H1 (cell line): ENCODE data around the gene METRNL. TPM values are rescaled to one million over a fixed set of nuclear protein-coding genes. Genes with fewer than 3 reads are reported as not detected.

Source experiments
- CTCF ChIA-PET: fragments of 300-600 bp; sonication (Branson Sonifier 250); formaldehyde crosslinking; loops from one replicate; lab custom pipeline; 2021; ENCODE audit not compliant: partially characterized antibody; lab: Charles Lee
- POLR2A ChIA-PET: fragments of 300-600 bp; sonication (Branson Sonifier 250); formaldehyde crosslinking; loops from one replicate; lab custom pipeline; 2021; ENCODE audit warnings: inconsistent platforms; ENCODE audit not compliant: partially characterized antibody; lab: Charles Lee
- DNase-seq, 2 experiments: peaks; one replicate each; pipeline versions ENCODE4 v3.0.0 to v3.0.0-alpha.2; 2010 to 2022; ENCODE audit warnings: low spot score in 2 of 2, low read depth in 1 of 2, mixed read lengths in 1 of 2
- FAIRE-seq: peaks from 2 replicates; lab custom pipeline; 2011; peaks lifted over from hg19 to GRCh38; lab: Jason Lieb, UNC
- H2AFZ ChIP-seq: 2 replicates; pipeline ENCODE4 v1.8.1; 2012; ENCODE audit warnings: low read length, inconsistent platforms
- H2AK5ac ChIP-seq: 2 replicates; pipeline ENCODE4 v1.6.1; 2013; ENCODE audit warnings: low read depth, low read length
- H2BK120ac ChIP-seq: replicated peaks from 2 replicates; pipeline ENCODE3; 2013; ENCODE audit warnings: low read depth, low read length, inconsistent platforms
- H2BK12ac ChIP-seq: 2 replicates; pipeline ENCODE4 v1.6.1; 2013; ENCODE audit warnings: low read depth, low read length
- H2BK15ac ChIP-seq: 2 replicates; pipeline ENCODE4 v1.6.1; 2013; ENCODE audit warnings: low read length
- H2BK20ac ChIP-seq: 2 replicates; pipeline ENCODE4 v1.6.1; 2013; ENCODE audit warnings: low read length
- H2BK5ac ChIP-seq: 2 replicates; pipeline ENCODE4 v1.6.1; 2013; ENCODE audit warnings: low read depth, low read length
- H3K14ac ChIP-seq: 2 replicates; pipeline ENCODE4 v1.6.1; 2013; ENCODE audit warnings: inconsistent platforms; ENCODE audit not compliant: insufficient read length
- H3K18ac ChIP-seq: 2 replicates; pipeline ENCODE4 v1.6.1; 2013; ENCODE audit warnings: low read length; ENCODE audit errors: extremely low read depth
- H3K23ac ChIP-seq: 2 replicates; pipeline ENCODE4 v1.6.1; 2013; ENCODE audit warnings: inconsistent platforms; ENCODE audit not compliant: insufficient read length
- H3K23me2 ChIP-seq: 2 replicates; pipeline ENCODE4 v1.6.1; 2013; ENCODE audit warnings: low read depth, low read length
- H3K27ac ChIP-seq: 2 replicates; pipeline ENCODE4 v1.6.1; 2011; ENCODE audit warnings: low read depth, low read length, inconsistent platforms
- H3K27me3 ChIP-seq, 4 experiments: replicated peaks in 1 of 4; 1 replicate in 1 of 4; 2 replicates in 3 of 4; pipeline versions ENCODE4 v1.6.1 to v1.8.1; 2011 to 2013; ENCODE audit warnings: low read length in 3 of 4, mild to moderate bottlenecking in 3 of 4, inconsistent platforms in 2 of 4, mixed read lengths in 2 of 4, moderate library complexity in 1 of 4; ENCODE audit not compliant: control insufficient read depth in 3 of 4, insufficient read depth in 3 of 4; ENCODE audit errors: extremely low read depth in 1 of 4
- H3K36me3 ChIP-seq, 4 experiments: 2 replicates each; pipeline versions ENCODE4 v1.6.1 to v1.8.1; 2011 to 2013; ENCODE audit warnings: mild to moderate bottlenecking in 4 of 4, low read length in 3 of 4, moderate library complexity in 2 of 4, control low read depth in 1 of 4, inconsistent platforms in 1 of 4; ENCODE audit not compliant: insufficient read depth in 4 of 4, control insufficient read depth in 2 of 4
- H3K4ac ChIP-seq: replicated peaks from 2 replicates; pipeline ENCODE3; 2013; ENCODE audit warnings: low read length, low read depth, mixed read lengths, inconsistent platforms; ENCODE audit not compliant: insufficient read length
- H3K4me1 ChIP-seq, 4 experiments: replicated peaks in 1 of 4; 1 replicate in 1 of 4; 2 replicates in 3 of 4; pipeline versions ENCODE4 v1.6.1 to v1.8.1; 2011 to 2013; ENCODE audit warnings: low read length in 3 of 4, inconsistent platforms in 2 of 4, mixed read lengths in 1 of 4; ENCODE audit not compliant: insufficient read depth in 4 of 4, control insufficient read depth in 3 of 4
- H3K4me2 ChIP-seq, 2 experiments: 2 replicates each; pipeline versions ENCODE4 v1.6.1 to v1.8.1; 2011 to 2013; ENCODE audit warnings: low read depth in 2 of 2, low read length in 2 of 2, control low read depth in 1 of 2, inconsistent platforms in 1 of 2, mild to moderate bottlenecking in 1 of 2; ENCODE audit not compliant: insufficient read depth in 1 of 2
- H3K4me3 ChIP-seq, 4 experiments: fragments of 200-600, 300-600 bp in 1 of 4; sonication (generic), shearing (Covaris generic), sonication (Bioruptor Twin) in 1 of 4; 2 replicates each; pipeline versions ENCODE4 v1.5.1 to v1.8.1; 2011 to 2016; ENCODE audit warnings: low read length in 4 of 4, low read depth in 3 of 4, control low read depth in 2 of 4, inconsistent platforms in 2 of 4, mild to moderate bottlenecking in 2 of 4, mixed read lengths in 1 of 4, moderate library complexity in 1 of 4; ENCODE audit not compliant: insufficient read depth in 2 of 4; ENCODE audit errors: extremely low read depth in 1 of 4
- H3K56ac ChIP-seq: replicated peaks from 2 replicates; pipeline ENCODE3; 2013; ENCODE audit warnings: low read depth, mild to moderate bottlenecking, mixed read lengths, low read length, inconsistent platforms; ENCODE audit not compliant: insufficient read length
- H3K79me1 ChIP-seq: 2 replicates; pipeline ENCODE4 v1.6.1; 2013; ENCODE audit warnings: low read depth, low read length, control low read depth
- H3K79me2 ChIP-seq, 2 experiments: 2 replicates each; pipeline versions ENCODE4 v1.6.1 to v1.8.1; 2012 to 2013; ENCODE audit warnings: low read length in 2 of 2, mild to moderate bottlenecking in 2 of 2, inconsistent platforms in 1 of 2; ENCODE audit not compliant: insufficient read depth in 2 of 2, control insufficient read depth in 1 of 2
- H3K9ac ChIP-seq, 4 experiments: replicated peaks in 1 of 4; 1 replicate in 1 of 4; 2 replicates in 3 of 4; pipeline versions ENCODE4 v1.6.1 to v1.8.1; 2011 to 2013; ENCODE audit warnings: low read depth in 3 of 4, low read length in 3 of 4, control low read depth in 2 of 4, mild to moderate bottlenecking in 2 of 4, moderate library complexity in 2 of 4, inconsistent platforms in 1 of 4; ENCODE audit errors: extremely low read depth in 1 of 4
- H3K9me3 ChIP-seq, 2 experiments: 2 replicates each; pipeline versions ENCODE4 v1.6.1 to v1.8.1; 2012 to 2013; ENCODE audit warnings: mild to moderate bottlenecking in 2 of 2, moderate library complexity in 2 of 2, control low read depth in 1 of 2, inconsistent platforms in 1 of 2, low read depth in 1 of 2, low read length in 1 of 2, mixed read lengths in 1 of 2; ENCODE audit not compliant: insufficient read depth in 2 of 2
- H4K20me1 ChIP-seq, 2 experiments: replicated peaks in 1 of 2; 2 replicates each; pipeline versions ENCODE3 to v1.8.1; 2011 to 2013; ENCODE audit warnings: inconsistent platforms in 2 of 2, low read length in 2 of 2, mild to moderate bottlenecking in 1 of 2; ENCODE audit not compliant: insufficient read depth in 2 of 2, control insufficient read depth in 1 of 2
- H4K5ac ChIP-seq: 2 replicates; pipeline ENCODE4 v1.6.1; 2013; ENCODE audit warnings: low read length, low read depth, mixed read lengths, inconsistent platforms; ENCODE audit not compliant: insufficient read length
- H4K8ac ChIP-seq: 2 replicates; pipeline ENCODE4 v1.8.0; 2013; ENCODE audit warnings: mild to moderate bottlenecking, moderate library complexity, low read length, inconsistent platforms; ENCODE audit not compliant: insufficient read depth; ENCODE audit errors: extremely low read depth
- H4K91ac ChIP-seq: replicated peaks from 2 replicates; pipeline ENCODE3; 2013; ENCODE audit warnings: low read length, mixed read lengths, inconsistent platforms; ENCODE audit not compliant: insufficient read length
- BRCA1 ChIP-seq: IDR thresholded peaks from 2 replicates; pipeline ENCODE4 v1.6.1; 2012; ENCODE audit warnings: low read depth, low read length, improper control_type of control experiment
- CEBPB ChIP-seq: IDR thresholded peaks from 2 replicates; pipeline ENCODE4 v1.6.1; 2012; ENCODE audit warnings: low read depth, low read length
- EGR1 ChIP-seq: IDR thresholded peaks from 2 replicates; pipeline ENCODE4 v1.6.1; 2011; ENCODE audit warnings: low read depth, low read length, borderline replicate concordance
- EP300 ChIP-seq, 2 experiments: IDR thresholded peaks; 1 replicate in 1 of 2; 2 replicates in 1 of 2; pipeline ENCODE4 v1.6.1; 2011 to 2012; ENCODE audit warnings: low read depth in 2 of 2, low read length in 2 of 2, mild to moderate bottlenecking in 2 of 2, borderline replicate concordance in 1 of 2, inconsistent platforms in 1 of 2, moderate library complexity in 1 of 2
- HDAC2 ChIP-seq, 2 experiments: fragments of 300-600 bp in 1 of 2; sonication (generic) in 1 of 2; IDR thresholded peaks; 2 replicates each; pipeline ENCODE4 v1.6.1; 2011 to 2012; ENCODE audit warnings: low read depth in 2 of 2, low read length in 2 of 2, mild to moderate bottlenecking in 2 of 2, moderate library complexity in 2 of 2, borderline replicate concordance in 1 of 2, inconsistent platforms in 1 of 2
- MAFK ChIP-seq: IDR thresholded peaks from 2 replicates; pipeline ENCODE4 v1.6.1; 2012; ENCODE audit warnings: low read depth, mild to moderate bottlenecking, improper control_type of control experiment, low read length
- NRF1 ChIP-seq: IDR thresholded peaks from 2 replicates; pipeline ENCODE4 v1.6.1; 2011; ENCODE audit warnings: mild to moderate bottlenecking, low read depth, low read length, improper control_type of control experiment
- RNF2 ChIP-seq: fragments of 200-900, 300-1000 bp; sonication (generic); IDR thresholded peaks from 2 replicates; pipeline ENCODE4 v1.7.1; 2016; ENCODE audit warnings: borderline replicate concordance, low read depth, mild to moderate bottlenecking, antibody characterized with exemption, low read length; ENCODE audit not compliant: poor library complexity, severe bottlenecking; ENCODE audit errors: missing control alignments
- RXRA ChIP-seq: IDR thresholded peaks from 2 replicates; pipeline ENCODE4 v1.6.1; 2011; ENCODE audit warnings: low read depth, mild to moderate bottlenecking, low read length, moderate library complexity; ENCODE audit not compliant: insufficient read depth
- SP1 ChIP-seq: IDR thresholded peaks from 2 replicates; pipeline ENCODE4 v1.6.1; 2011; ENCODE audit warnings: low read depth, low read length
- TAF7 ChIP-seq: optimal IDR thresholded peaks from 2 replicates; pipeline ENCODE3; 2011; ENCODE audit warnings: low read depth, mild to moderate bottlenecking, inconsistent platforms, low read length, moderate library complexity, borderline replicate concordance
- TBP ChIP-seq: IDR thresholded peaks from 2 replicates; pipeline ENCODE4 v1.6.1; 2011; ENCODE audit warnings: low read depth, low read length, improper control_type of control experiment
- WGBS, 2 experiments: shearing (Covaris generic) in 1 of 2; methylation state at CpG; one replicate each; pipeline versions ENCODE4 v1.1.6 to v1.1.7; 2013 to 2015; ENCODE audit warnings: low lambda C conversion rate in 2 of 2, mixed read lengths in 2 of 2, inconsistent platforms in 1 of 2, low coverage in 1 of 2, missing lambda C conversion rate in 1 of 2; ENCODE audit not compliant: insufficient replicate concordance in 2 of 2, insufficient coverage in 1 of 2, insufficient read length in 1 of 2; ENCODE audit errors: extremely low coverage in 1 of 2, missing lambda C conversion rate in 1 of 2; 5-methylcytosine and 5-hydroxymethylcytosine counted together
- polyA plus RNA-seq, 7 experiments: library from polyadenylated mRNA; depleted of rRNA in 3 of 7; stranded (reverse) in 5 of 7; unstranded in 2 of 7; fragments of >200 nt in 5 of 7; fragments of 200-250 nt in 2 of 7; gene quantifications; 1 replicate in 5 of 7; 2 replicates in 1 of 7; 4 replicates in 1 of 7; pipeline versions ENCODE4 v1.2.1 to v1.2.3, GENCODE V29; 2011 to 2013; ENCODE audit warnings: missing spikeins in 2 of 7, mixed read lengths in 2 of 7
- total RNA-seq: library from RNA; stranded (reverse); fragmentation: NEBNext Ultra II Directional; extraction: Animal tissue kit (Norgen Biotek cat#: 25700); gene quantifications from 2 replicates; pipeline ENCODE4 v1.2.1, GENCODE V29; 2021
- TF ChIP-seq, protein P1 (sequence below): IDR thresholded peaks from 2 replicates; pipeline ENCODE4 v1.6.1; 2012; ENCODE audit warnings: inconsistent platforms

Gene METRNL
- total and polyA plus RNA-seq, 2 of the 8 experiments (the other 6 are each of a cell fraction or from before 2014, with no cell fraction given), result 13.9 to 14.2 TPM

DNA sequence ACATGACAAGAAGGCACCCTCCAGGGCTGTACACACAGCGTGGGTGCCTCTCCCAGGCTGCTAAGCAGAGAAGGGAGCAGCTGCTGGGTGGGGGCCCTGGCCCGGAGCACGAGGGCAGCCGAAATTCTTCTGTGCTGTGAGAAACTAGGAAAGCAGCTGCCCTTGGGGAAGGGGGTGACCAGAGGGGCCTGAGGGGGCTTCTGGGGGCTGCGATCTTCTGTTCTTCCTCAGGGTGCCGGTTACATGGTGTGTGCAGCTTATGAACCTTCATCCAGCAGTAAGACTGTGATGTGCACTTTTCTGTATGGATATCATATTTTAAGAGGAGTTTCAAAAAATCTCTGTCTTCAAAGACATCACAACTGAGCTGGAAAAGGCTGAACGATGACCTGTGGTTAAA, 43.2 kb upstream of the METRNL start:
- POLR2A ChIA-PET, result interaction anchor here (1.2 kb wide), 1 partner anchor 28 kb away, joined by 4 read pairs; no protein-coding TSS in a partner anchor
- DNase-seq (no peak), FAIRE-seq (no peak)
- Histone ChIP-seq H4K5ac (no peak overlapping the region), H3K27ac (no peak overlapping the region), H2BK5ac (no peak overlapping the region), H3K4ac (no peak overlapping the region), H3K4me1 (no peaks in the 10 kb centered on the region), H3K4me3 (no peak overlapping the region), H3K9me3 (peaks cover 9 to 10% of the 10 kb centered on the region in 2 experiments; a peak in 3 of 4 replicates), H2AFZ (no peak overlapping the region), H2BK12ac (no peak overlapping the region), H2AK5ac (no peak overlapping the region), H3K23ac (no peak overlapping the region), H3K27me3 (no peaks in the 10 kb centered on the region), H3K79me2 (no peaks in the 10 kb centered on the region), H2BK20ac (no peak overlapping the region), H3K9ac (no peak overlapping the region), H3K4me2 (no peak overlapping the region), H3K14ac (no peak overlapping the region), H3K23me2 (no peaks in the 10 kb centered on the region), H4K20me1 (no peaks in the 10 kb centered on the region), H3K56ac (no peak overlapping the region), H3K79me1 (no peaks in the 10 kb centered on the region), H3K18ac (no peak overlapping the region), H4K8ac (no peak overlapping the region), H4K91ac (no peak overlapping the region), H2BK120ac (no peak overlapping the region), H3K36me3 (peaks cover 0 to 5% (median 0%) of the 10 kb centered on the region in 4 experiments; a peak in 3 of 8 replicates), H2BK15ac (no peak overlapping the region)
- WGBS, 2 experiments, result 93% methylated on average over 7 of the region's 7 CpGs; no CpG with 5 or more reads in 1 of the 2 experiments
- CTCF ChIA-PET, result interaction anchor here (0.5 to 1.8 kb wide), 5 partner anchors 9 to 163 kb away, joined by 3 to 6 read pairs (median 3); no protein-coding TSS in a partner anchor
- TF ChIP-seq HDAC2 (IDR thresholded peaks at IDR 0.05; ENCODE audit: borderline replicate concordance in 1 of 2, low read depth in 2 of 2, low read length in 2 of 2), result no peak
- TF ChIP-seq SP1, result no peak
- TF ChIP-seq TBP, result no peak
- TF ChIP-seq, protein P1, sequence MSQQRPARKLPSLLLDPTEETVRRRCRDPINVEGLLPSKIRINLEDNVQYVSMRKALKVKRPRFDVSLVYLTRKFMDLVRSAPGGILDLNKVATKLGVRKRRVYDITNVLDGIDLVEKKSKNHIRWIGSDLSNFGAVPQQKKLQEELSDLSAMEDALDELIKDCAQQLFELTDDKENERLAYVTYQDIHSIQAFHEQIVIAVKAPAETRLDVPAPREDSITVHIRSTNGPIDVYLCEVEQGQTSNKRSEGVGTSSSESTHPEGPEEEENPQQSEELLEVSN, result no peak
- TF ChIP-seq TAF7, result no peak
- no peak for TF ChIP-seq CEBPB
- no peak for TF ChIP-seq NRF1
- no peak for TF ChIP-seq RXRA
- no peak for TF ChIP-seq RNF2
- no peak for TF ChIP-seq EP300 (IDR thresholded peaks at IDR 0.05; ENCODE audit: borderline replicate concordance in 1 of 2, low read depth in 2 of 2, low read length in 2 of 2)
- TF ChIP-seq MAFK, result no peak
- TF ChIP-seq BRCA1, result no peak
- TF ChIP-seq EGR1, result no peak
